GM21576 (cell line): ENCODE data around the gene BEND5.

Experiments used
- ATAC-seq: cut with Tn5 transposase; IDR thresholded peaks from one replicate; pipeline ENCODE4 v1.9.1; 2021; ENCODE audit warnings: mild to moderate bottlenecking, moderate library complexity; ENCODE audit not compliant: unreplicated experiment

Gene BEND5

GRCh38 chr1:48683839-48684238 is 92.9 kb downstream of the BEND5 start:
- ATAC-seq: no peak

- no peak for ATAC-seq
Observed at GRCh38 chr1:48681476-48682305, 95.0 kb downstream of the BEND5 start.

GRCh38 chr1:48680411-48681035 is 96.2 kb downstream of the BEND5 start:
- no peak for ATAC-seq

- ATAC-seq: no peak
Observed at GRCh38 chr1:48679859-48680258, 96.8 kb downstream of the BEND5 start.

GRCh38 chr1:48678710-48679505 is 97.8 kb downstream of the BEND5 start:
- ATAC-seq: no peak
